ENCODE results near the gene SLC16A10. TPM values are rescaled to one million over a fixed set of nuclear protein-coding genes. Genes with fewer than 3 reads are reported as not detected.
A peak's percentile ranks its signal among the peaks of the same experiment; 100 is the strongest.

Gene SLC16A10
- total and polyA plus RNA-seq, 2 of the 8 experiments (the other 6 are each of a cell fraction or from before 2014, with no cell fraction given) = 18.6 to 23.2 TPM

DNA sequence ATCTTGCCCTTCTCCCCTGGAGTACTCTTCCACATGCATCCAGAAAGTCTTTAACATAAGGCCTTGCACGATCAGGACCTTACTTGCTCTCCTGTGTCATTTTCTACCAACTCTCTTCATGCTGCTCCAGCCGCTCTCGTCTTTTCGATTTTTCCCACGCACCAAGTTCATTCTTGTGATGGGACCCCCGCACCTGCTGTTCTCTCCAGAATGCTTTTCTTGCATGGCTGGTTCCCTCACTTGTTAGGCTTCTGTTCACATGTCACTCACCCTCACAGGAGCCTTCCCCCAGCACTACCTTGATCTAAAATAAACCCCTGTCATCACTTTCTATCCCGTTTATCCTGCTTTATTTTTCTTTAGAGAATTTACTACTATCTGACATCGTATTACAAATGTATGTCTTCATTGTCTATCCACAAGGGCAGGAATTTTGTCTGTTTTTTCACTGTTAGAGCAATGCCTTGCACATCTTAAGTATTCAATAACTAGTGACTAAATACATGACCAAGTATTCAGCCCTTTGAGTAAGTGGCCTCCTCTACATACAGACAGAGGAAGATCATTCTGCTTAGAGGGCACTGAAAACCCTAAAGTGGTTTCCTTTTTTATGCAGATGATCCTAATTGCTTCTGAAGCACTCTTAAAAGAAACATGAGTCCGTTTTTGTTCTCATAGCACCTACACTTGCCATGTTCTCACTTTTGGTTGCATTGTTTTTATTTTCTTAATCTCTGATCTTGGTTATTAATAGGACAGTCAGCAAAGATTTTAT is 166.9 kb downstream of the SLC16A10 start (continued):
- TF ChIP-seq, protein P1, sequence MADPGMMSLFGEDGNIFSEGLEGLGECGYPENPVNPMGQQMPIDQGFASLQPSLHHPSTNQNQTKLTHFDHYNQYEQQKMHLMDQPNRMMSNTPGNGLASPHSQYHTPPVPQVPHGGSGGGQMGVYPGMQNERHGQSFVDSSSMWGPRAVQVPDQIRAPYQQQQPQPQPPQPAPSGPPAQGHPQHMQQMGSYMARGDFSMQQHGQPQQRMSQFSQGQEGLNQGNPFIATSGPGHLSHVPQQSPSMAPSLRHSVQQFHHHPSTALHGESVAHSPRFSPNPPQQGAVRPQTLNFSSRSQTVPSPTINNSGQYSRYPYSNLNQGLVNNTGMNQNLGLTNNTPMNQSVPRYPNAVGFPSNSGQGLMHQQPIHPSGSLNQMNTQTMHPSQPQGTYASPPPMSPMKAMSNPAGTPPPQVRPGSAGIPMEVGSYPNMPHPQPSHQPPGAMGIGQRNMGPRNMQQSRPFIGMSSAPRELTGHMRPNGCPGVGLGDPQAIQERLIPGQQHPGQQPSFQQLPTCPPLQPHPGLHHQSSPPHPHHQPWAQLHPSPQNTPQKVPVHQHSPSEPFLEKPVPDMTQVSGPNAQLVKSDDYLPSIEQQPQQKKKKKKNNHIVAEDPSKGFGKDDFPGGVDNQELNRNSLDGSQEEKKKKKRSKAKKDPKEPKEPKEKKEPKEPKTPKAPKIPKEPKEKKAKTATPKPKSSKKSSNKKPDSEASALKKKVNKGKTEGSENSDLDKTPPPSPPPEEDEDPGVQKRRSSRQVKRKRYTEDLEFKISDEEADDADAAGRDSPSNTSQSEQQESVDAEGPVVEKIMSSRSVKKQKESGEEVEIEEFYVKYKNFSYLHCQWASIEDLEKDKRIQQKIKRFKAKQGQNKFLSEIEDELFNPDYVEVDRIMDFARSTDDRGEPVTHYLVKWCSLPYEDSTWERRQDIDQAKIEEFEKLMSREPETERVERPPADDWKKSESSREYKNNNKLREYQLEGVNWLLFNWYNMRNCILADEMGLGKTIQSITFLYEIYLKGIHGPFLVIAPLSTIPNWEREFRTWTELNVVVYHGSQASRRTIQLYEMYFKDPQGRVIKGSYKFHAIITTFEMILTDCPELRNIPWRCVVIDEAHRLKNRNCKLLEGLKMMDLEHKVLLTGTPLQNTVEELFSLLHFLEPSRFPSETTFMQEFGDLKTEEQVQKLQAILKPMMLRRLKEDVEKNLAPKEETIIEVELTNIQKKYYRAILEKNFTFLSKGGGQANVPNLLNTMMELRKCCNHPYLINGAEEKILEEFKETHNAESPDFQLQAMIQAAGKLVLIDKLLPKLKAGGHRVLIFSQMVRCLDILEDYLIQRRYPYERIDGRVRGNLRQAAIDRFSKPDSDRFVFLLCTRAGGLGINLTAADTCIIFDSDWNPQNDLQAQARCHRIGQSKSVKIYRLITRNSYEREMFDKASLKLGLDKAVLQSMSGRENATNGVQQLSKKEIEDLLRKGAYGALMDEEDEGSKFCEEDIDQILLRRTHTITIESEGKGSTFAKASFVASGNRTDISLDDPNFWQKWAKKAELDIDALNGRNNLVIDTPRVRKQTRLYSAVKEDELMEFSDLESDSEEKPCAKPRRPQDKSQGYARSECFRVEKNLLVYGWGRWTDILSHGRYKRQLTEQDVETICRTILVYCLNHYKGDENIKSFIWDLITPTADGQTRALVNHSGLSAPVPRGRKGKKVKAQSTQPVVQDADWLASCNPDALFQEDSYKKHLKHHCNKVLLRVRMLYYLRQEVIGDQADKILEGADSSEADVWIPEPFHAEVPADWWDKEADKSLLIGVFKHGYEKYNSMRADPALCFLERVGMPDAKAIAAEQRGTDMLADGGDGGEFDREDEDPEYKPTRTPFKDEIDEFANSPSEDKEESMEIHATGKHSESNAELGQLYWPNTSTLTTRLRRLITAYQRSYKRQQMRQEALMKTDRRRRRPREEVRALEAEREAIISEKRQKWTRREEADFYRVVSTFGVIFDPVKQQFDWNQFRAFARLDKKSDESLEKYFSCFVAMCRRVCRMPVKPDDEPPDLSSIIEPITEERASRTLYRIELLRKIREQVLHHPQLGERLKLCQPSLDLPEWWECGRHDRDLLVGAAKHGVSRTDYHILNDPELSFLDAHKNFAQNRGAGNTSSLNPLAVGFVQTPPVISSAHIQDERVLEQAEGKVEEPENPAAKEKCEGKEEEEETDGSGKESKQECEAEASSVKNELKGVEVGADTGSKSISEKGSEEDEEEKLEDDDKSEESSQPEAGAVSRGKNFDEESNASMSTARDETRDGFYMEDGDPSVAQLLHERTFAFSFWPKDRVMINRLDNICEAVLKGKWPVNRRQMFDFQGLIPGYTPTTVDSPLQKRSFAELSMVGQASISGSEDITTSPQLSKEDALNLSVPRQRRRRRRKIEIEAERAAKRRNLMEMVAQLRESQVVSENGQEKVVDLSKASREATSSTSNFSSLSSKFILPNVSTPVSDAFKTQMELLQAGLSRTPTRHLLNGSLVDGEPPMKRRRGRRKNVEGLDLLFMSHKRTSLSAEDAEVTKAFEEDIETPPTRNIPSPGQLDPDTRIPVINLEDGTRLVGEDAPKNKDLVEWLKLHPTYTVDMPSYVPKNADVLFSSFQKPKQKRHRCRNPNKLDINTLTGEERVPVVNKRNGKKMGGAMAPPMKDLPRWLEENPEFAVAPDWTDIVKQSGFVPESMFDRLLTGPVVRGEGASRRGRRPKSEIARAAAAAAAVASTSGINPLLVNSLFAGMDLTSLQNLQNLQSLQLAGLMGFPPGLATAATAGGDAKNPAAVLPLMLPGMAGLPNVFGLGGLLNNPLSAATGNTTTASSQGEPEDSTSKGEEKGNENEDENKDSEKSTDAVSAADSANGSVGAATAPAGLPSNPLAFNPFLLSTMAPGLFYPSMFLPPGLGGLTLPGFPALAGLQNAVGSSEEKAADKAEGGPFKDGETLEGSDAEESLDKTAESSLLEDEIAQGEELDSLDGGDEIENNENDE (IDR thresholded peaks at IDR 0.05; ENCODE audit: insufficient replicate concordance, low read length) = peak; percentile 84
- TF ChIP-seq ZNF274 (IDR thresholded peaks at IDR 0.05; ENCODE audit: borderline replicate concordance, extremely low read depth, low read length) = no peak
- TF ChIP-seq NANOG (IDR thresholded peaks at IDR 0.05; ENCODE audit: insufficient read depth, low read depth, low read length, poor library complexity, severe bottlenecking) = peak; percentile 99
- TF ChIP-seq TCF12 (IDR thresholded peaks at IDR 0.05; ENCODE audit: low read depth, low read length) = no peak
- TF ChIP-seq PHF8 (conservative IDR thresholded peaks at IDR 0.05; ENCODE audit: low read depth, low read length) = no peak
- no peak for TF ChIP-seq BACH1 (IDR thresholded peaks at IDR 0.05; ENCODE audit: low read length)
- no peak for TF ChIP-seq GABPA (IDR thresholded peaks at IDR 0.05; ENCODE audit: borderline replicate concordance, insufficient read depth, low read length)
- TF ChIP-seq EP300 (IDR thresholded peaks at IDR 0.05; ENCODE audit: borderline replicate concordance in 1 of 2, low read depth in 2 of 2, low read length in 2 of 2) = peak in 1 of 2 experiments; percentile 90; a peak in 2 of 3 replicates
- TF ChIP-seq RFX5 (IDR thresholded peaks at IDR 0.05; ENCODE audit: borderline replicate concordance, low read depth, low read length) = no peak
